ENCODE data around the gene ASTN1.

Gene ASTN1

GRCh38 chr1:176904057-176904751, 260.3 kb downstream of the ASTN1 start:
- Histone ChIP-seq H3K4me3 (ENCODE audit: low read depth in 1 of 2, low read length in 2 of 2) (no peak overlapping the region), H3K36me3 (ENCODE audit: control insufficient read depth in 1 of 2, insufficient read depth in 2 of 2, low read length in 2 of 2) (no peaks in the 10 kb centered on the region), H3K27me3 (ENCODE audit: low read depth, low read length) (no peaks in the 10 kb centered on the region), H3K27ac (ENCODE audit: low read length) (no peak overlapping the region), H3K9me3 (ENCODE audit: control insufficient read depth in 1 of 2, low read length in 2 of 2) (no peaks in the 10 kb centered on the region), H3K4me1 (ENCODE audit: control insufficient read depth in 1 of 2, insufficient read depth in 2 of 2, low read length in 2 of 2) (no peaks in the 10 kb centered on the region)

DNA sequence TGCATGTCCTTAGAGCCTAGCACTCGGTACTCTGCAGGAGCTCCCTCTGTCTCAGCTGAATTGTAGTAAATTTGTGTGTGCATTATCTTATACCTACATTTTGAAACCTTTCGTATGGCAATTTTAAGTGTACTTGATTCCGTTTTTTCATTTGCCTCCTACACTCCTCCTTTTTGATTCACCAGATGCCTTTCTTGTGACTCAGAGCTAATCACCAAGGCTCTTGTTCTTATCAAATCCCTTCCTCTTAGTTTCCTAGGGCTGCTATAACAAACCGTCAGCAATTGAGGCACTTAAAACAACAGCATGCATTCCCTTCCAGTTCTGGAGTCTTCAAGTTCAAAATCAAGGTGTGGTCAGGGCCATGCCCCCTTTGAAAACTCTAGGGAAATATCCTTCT, 261.0 kb downstream of the ASTN1 start:
- Histone ChIP-seq H3K9me3 (ENCODE audit: control insufficient read depth in 1 of 2, low read length in 2 of 2) (no peaks in the 10 kb centered on the region), H3K4me1 (ENCODE audit: control insufficient read depth in 1 of 2, insufficient read depth in 2 of 2, low read length in 2 of 2) (no peaks in the 10 kb centered on the region), H3K27me3 (ENCODE audit: low read depth, low read length) (no peaks in the 10 kb centered on the region), H3K27ac (ENCODE audit: low read length) (no peak overlapping the region), H3K36me3 (ENCODE audit: control insufficient read depth in 1 of 2, insufficient read depth in 2 of 2, low read length in 2 of 2) (no peaks in the 10 kb centered on the region), H3K4me3 (ENCODE audit: low read depth in 1 of 2, low read length in 2 of 2) (no peak overlapping the region)

GRCh38 chr1:176899321-176899720, 265.2 kb downstream of the ASTN1 start:
- Histone ChIP-seq H3K27me3 (ENCODE audit: low read depth, low read length) (no peaks in the 10 kb centered on the region), H3K27ac (ENCODE audit: low read length) (no peak overlapping the region), H3K4me1 (ENCODE audit: control insufficient read depth in 1 of 2, insufficient read depth in 2 of 2, low read length in 2 of 2) (peaks cover 0 to 8% of the 10 kb centered on the region in 2 donors), H3K36me3 (ENCODE audit: control insufficient read depth in 1 of 2, insufficient read depth in 2 of 2, low read length in 2 of 2) (no peaks in the 10 kb centered on the region), H3K4me3 (ENCODE audit: low read depth in 1 of 2, low read length in 2 of 2) (no peak overlapping the region), H3K9me3 (ENCODE audit: control insufficient read depth in 1 of 2, low read length in 2 of 2) (no peaks in the 10 kb centered on the region)

DNA sequence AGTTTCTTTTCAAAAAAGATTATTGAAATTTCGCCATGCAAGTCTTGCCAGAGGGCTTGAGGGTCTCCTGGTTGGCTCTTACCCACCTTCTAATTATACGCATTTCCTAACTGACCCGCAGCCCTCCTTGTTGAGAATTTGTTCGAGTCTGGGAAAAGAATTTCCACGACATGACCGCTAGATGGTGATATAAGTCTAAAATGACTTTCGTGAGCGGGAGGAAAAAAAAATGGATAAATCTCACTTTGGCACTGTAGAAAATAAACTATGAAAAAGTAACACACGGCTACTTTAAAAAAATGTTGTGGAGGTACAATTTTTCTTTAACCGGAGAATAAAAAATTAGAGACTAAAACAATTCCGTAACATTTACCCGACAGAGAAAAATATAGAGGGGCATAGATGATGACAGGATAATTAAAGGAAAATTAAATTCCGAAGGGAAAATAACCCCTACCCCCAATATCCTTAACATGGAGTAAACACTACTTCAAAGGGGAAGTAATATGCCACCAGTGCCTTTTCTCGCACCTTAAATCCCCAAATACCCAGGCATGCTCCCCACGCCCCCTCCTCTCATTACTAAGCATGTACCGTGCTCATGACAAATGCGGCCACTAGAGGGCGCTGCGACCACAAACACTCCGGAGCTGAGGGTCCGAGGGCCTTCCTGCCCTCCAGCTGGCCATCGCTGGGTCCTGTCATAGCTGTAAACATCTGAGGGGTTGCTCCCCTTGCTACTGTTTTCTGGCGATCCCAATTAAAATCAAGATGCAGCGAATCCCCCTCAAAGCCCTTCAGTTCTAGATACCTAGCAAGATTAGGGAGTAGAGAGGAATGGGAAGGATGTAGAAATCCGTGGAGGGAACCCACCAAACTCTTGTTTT, 266.9 kb downstream of the ASTN1 start:
- Histone ChIP-seq H3K4me1 (ENCODE audit: control insufficient read depth in 1 of 2, insufficient read depth in 2 of 2, low read length in 2 of 2) (peaks cover 0 to 8% of the 10 kb centered on the region in 2 donors), H3K27me3 (ENCODE audit: low read depth, low read length) (no peaks in the 10 kb centered on the region), H3K27ac (ENCODE audit: low read length) (no peak overlapping the region), H3K9me3 (ENCODE audit: control insufficient read depth in 1 of 2, low read length in 2 of 2) (no peaks in the 10 kb centered on the region), H3K4me3 (ENCODE audit: low read depth in 1 of 2, low read length in 2 of 2) (peak overlapping the region in 1 of 2 donors; percentile 19), H3K36me3 (ENCODE audit: control insufficient read depth in 1 of 2, insufficient read depth in 2 of 2, low read length in 2 of 2) (no peaks in the 10 kb centered on the region)

- Histone ChIP-seq H3K4me1 (ENCODE audit: control insufficient read depth in 1 of 2, insufficient read depth in 2 of 2, low read length in 2 of 2) (peaks cover 0 to 8% of the 10 kb centered on the region in 2 donors), H3K27me3 (ENCODE audit: low read depth, low read length) (no peaks in the 10 kb centered on the region), H3K27ac (ENCODE audit: low read length) (no peak overlapping the region), H3K9me3 (ENCODE audit: control insufficient read depth in 1 of 2, low read length in 2 of 2) (no peaks in the 10 kb centered on the region), H3K36me3 (ENCODE audit: control insufficient read depth in 1 of 2, insufficient read depth in 2 of 2, low read length in 2 of 2) (no peaks in the 10 kb centered on the region), H3K4me3 (ENCODE audit: low read depth in 1 of 2, low read length in 2 of 2) (no peak overlapping the region)
Observed at GRCh38 chr1:176896216-176896615, 268.3 kb downstream of the ASTN1 start.

DNA sequence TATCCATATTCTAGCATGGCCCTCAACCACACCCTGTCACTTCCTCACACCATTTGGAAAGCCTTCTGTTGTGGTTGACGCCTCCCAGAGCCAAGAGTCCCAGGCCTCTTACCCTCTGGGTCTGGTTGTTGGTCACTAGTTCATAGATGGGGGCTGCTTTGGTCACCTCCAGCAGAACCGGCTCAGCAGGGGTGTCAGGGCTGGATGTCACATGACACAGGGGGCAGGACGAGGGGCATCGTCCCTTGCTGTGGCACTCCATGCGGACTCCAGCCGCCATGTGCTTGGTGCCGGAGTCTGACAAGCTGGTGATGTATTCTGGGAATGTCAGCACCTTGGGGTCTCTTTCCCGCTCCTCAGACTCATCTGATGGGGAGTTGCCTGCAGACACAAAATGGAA, 270.1 kb downstream of the ASTN1 start:
- Histone ChIP-seq H3K36me3 (ENCODE audit: control insufficient read depth in 1 of 2, insufficient read depth in 2 of 2, low read length in 2 of 2) (no peaks in the 10 kb centered on the region), H3K27me3 (ENCODE audit: low read depth, low read length) (no peaks in the 10 kb centered on the region), H3K27ac (ENCODE audit: low read length) (no peak overlapping the region), H3K9me3 (ENCODE audit: control insufficient read depth in 1 of 2, low read length in 2 of 2) (no peaks in the 10 kb centered on the region), H3K4me1 (ENCODE audit: control insufficient read depth in 1 of 2, insufficient read depth in 2 of 2, low read length in 2 of 2) (peaks cover 0 to 8% of the 10 kb centered on the region in 2 donors), H3K4me3 (ENCODE audit: low read depth in 1 of 2, low read length in 2 of 2) (no peak overlapping the region)

GRCh38 chr1:176893625-176894352, 270.7 kb downstream of the ASTN1 start:
- H3K4me1 ChIP-seq (ENCODE audit: control insufficient read depth in 1 of 2, insufficient read depth in 2 of 2, low read length in 2 of 2) = peaks cover 0 to 8% of the 10 kb centered on the region in 2 donors
- no peak overlapping the region for H3K27ac ChIP-seq (ENCODE audit: low read length)
- no peaks in the 10 kb centered on the region for H3K27me3 ChIP-seq (ENCODE audit: low read depth, low read length)
- H3K9me3 ChIP-seq (ENCODE audit: control insufficient read depth in 1 of 2, low read length in 2 of 2) = no peaks in the 10 kb centered on the region
- H3K36me3 ChIP-seq (ENCODE audit: control insufficient read depth in 1 of 2, insufficient read depth in 2 of 2, low read length in 2 of 2) = no peaks in the 10 kb centered on the region
- no peak overlapping the region for H3K4me3 ChIP-seq (ENCODE audit: low read depth in 1 of 2, low read length in 2 of 2)

GRCh38 chr1:176888471-176889032, 276.0 kb downstream of the ASTN1 start:
- Histone ChIP-seq H3K27ac (ENCODE audit: low read length) (no peak overlapping the region), H3K9me3 (ENCODE audit: control insufficient read depth in 1 of 2, low read length in 2 of 2) (no peaks in the 10 kb centered on the region), H3K4me3 (ENCODE audit: low read depth in 1 of 2, low read length in 2 of 2) (no peak overlapping the region), H3K27me3 (ENCODE audit: low read depth, low read length) (no peaks in the 10 kb centered on the region), H3K36me3 (ENCODE audit: control insufficient read depth in 1 of 2, insufficient read depth in 2 of 2, low read length in 2 of 2) (no peaks in the 10 kb centered on the region), H3K4me1 (ENCODE audit: control insufficient read depth in 1 of 2, insufficient read depth in 2 of 2, low read length in 2 of 2) (no peaks in the 10 kb centered on the region)

GRCh38 chr1:176885751-176886150, 278.8 kb downstream of the ASTN1 start:
- Histone ChIP-seq H3K9me3 (ENCODE audit: control insufficient read depth in 1 of 2, low read length in 2 of 2) (no peaks in the 10 kb centered on the region), H3K4me3 (ENCODE audit: low read depth in 1 of 2, low read length in 2 of 2) (no peak overlapping the region), H3K4me1 (ENCODE audit: control insufficient read depth in 1 of 2, insufficient read depth in 2 of 2, low read length in 2 of 2) (no peaks in the 10 kb centered on the region), H3K27me3 (ENCODE audit: low read depth, low read length) (no peaks in the 10 kb centered on the region), H3K36me3 (ENCODE audit: control insufficient read depth in 1 of 2, insufficient read depth in 2 of 2, low read length in 2 of 2) (no peaks in the 10 kb centered on the region), H3K27ac (ENCODE audit: low read length) (no peak overlapping the region)

- H3K4me3 ChIP-seq (ENCODE audit: low read depth in 1 of 2, low read length in 2 of 2) = no peak overlapping the region
- no peaks in the 10 kb centered on the region for H3K9me3 ChIP-seq (ENCODE audit: control insufficient read depth in 1 of 2, low read length in 2 of 2)
- H3K36me3 ChIP-seq (ENCODE audit: control insufficient read depth in 1 of 2, insufficient read depth in 2 of 2, low read length in 2 of 2) = no peaks in the 10 kb centered on the region
- no peaks in the 10 kb centered on the region for H3K4me1 ChIP-seq (ENCODE audit: control insufficient read depth in 1 of 2, insufficient read depth in 2 of 2, low read length in 2 of 2)
- no peaks in the 10 kb centered on the region for H3K27me3 ChIP-seq (ENCODE audit: low read depth, low read length)
- H3K27ac ChIP-seq (ENCODE audit: low read length) = no peak overlapping the region
Observed at GRCh38 chr1:176885341-176885740, 279.2 kb downstream of the ASTN1 start.

DNA sequence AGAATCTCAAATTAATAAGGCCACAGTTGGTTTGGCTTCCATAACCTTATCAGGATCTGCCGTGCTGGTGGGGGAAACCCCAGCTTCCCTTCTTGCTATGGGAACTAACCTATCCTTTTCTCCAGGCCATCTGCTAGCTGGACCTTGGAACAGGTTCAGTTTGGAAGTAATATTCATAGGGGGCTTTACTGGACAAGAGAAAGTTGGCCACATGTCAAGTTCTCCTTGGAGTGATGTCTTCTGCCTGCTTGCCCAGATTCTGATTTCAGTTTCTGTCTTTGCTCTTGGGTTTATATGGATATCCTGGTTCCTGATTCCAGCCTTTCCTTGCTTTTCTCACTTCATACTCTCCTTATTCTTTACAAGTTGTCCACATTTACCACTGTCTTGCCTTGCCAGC, 279.6 kb downstream of the ASTN1 start:
- no peaks in the 10 kb centered on the region for H3K27me3 ChIP-seq (ENCODE audit: low read depth, low read length)
- H3K27ac ChIP-seq (ENCODE audit: low read length) = no peak overlapping the region
- H3K4me3 ChIP-seq (ENCODE audit: low read depth in 1 of 2, low read length in 2 of 2) = no peak overlapping the region
- no peaks in the 10 kb centered on the region for H3K4me1 ChIP-seq (ENCODE audit: control insufficient read depth in 1 of 2, insufficient read depth in 2 of 2, low read length in 2 of 2)
- H3K36me3 ChIP-seq (ENCODE audit: control insufficient read depth in 1 of 2, insufficient read depth in 2 of 2, low read length in 2 of 2) = no peaks in the 10 kb centered on the region
- H3K9me3 ChIP-seq (ENCODE audit: control insufficient read depth in 1 of 2, low read length in 2 of 2) = no peaks in the 10 kb centered on the region

Measured in muscle layer of duodenum (tissue), 2 donors.